RPMI7951 (cell line): ENCODE measurements around the gene UHRF1. TPM values are rescaled to one million over a fixed set of nuclear protein-coding genes. Genes with fewer than 3 reads are reported as not detected.

Experiments
- DNase-seq: peaks from one replicate; pipeline ENCODE4 v3.0.0-alpha.2; 2012; ENCODE audit warnings: low read depth
- total RNA-seq: library from RNA; depleted of rRNA; stranded (reverse); fragments of >200 nt; shearing (Covaris generic); gene quantifications from 2 replicates; pipeline ENCODE4 v1.2.3, GENCODE V29; 2014; rRNA removed

The UHRF1 gene
- total RNA-seq, 1 experiment from 2014 or later = 37.6 TPM

- no peak for DNase-seq
These were observed 78.5 kb downstream of the UHRF1 start for GRCh38 chr19:4987692-4988370.

DNA sequence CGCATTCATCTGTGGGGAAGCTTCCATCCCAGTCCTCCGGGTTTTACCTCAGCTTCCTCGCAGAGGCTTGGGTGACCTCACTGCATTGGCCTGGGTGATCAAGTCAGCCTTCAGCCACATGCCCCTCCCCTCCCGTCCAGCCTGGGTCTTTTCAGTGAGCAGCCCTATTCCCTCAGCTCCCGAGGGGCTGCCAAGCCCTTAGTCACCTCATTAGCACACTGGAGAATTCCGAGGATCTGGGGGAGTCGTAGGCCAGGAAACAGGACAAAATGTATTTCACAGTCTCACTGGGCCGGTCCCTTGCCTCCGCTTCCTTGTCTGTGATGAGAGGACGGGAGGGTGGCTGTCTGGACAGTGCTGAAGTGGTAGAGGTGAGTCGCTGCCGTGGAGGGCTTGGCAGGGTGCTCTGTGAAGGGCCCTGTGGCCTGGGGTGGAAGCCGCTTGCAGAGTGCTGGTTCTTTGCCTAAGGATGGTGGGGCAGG, 79.5 kb downstream of the UHRF1 start:
- peak; percentile 42 for DNase-seq

DNA sequence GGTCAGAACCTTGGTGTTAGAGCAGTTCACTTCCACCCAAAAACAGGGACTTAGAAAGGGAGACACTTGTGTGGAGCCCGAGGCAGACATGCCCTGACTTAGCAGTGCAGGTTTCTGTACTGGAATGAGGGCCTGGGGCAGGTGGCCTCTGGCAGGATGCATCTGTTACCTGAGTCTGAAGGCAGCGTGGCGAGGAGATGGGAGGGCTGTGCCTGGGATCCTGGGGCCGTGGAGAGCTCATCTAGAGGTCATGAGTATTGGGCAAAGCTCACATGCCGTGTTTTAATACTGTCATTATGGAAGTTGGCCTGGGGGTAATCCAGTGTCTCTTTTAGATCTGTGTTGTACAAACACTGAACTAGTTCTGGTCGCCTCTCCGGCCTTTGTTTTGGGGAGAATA, 81.0 kb downstream of the UHRF1 start:
- DNase-seq = no peak

GRCh38 chr19:4991538-4991937, 82.2 kb downstream of the UHRF1 start:
- no peak for DNase-seq

GRCh38 chr19:4991996-4992698, 82.8 kb downstream of the UHRF1 start:
- no peak for DNase-seq

- no peak for DNase-seq
These were observed 84.4 kb downstream of the UHRF1 start for GRCh38 chr19:4993683-4994082.

DNA sequence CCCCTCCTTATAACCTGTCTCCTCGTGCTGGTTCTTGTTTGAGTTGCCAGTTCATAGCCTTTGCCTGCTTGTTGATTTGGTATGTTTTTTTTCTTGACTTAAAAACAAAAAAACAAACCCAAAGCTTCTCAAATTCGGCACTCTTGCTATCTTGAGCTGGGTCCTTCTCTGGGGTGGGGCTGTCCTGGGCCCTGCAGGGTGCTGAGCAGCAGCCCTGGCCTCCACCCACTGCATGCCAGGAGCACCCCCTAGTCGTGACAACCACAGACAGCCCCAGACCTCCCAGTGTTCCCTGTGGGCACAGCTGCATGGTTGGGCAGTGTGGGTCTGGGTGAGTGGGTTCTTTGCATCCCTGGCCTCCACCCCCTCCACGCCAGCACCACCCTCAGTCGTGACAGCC, 87.4 kb downstream of the UHRF1 start:
- no peak for DNase-seq

GRCh38 chr19:4997297-4997696, 88.0 kb downstream of the UHRF1 start:
- DNase-seq = no peak

DNA sequence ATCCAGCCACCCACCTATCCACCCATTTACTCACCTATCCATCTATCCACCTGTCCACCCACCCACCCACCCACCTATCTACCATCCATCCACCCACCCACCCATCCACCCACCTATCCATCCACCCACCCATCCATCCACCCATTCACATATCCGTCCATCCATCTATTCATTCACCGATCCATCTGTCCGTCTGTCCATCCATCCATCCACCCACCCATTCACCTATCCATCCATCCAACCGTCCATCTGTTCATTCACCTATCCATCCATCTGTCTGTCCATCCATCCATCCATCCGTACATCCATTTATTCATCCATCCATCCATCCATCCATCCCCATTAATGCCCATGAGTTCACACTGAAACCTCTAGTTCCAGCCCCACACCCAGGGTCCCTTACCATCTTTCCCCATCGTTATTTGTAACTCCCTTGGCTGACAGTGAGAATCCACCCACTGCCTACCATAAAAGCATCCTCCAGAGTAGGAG, 90.9 kb downstream of the UHRF1 start:
- no peak for DNase-seq

- DNase-seq = peak; percentile 54
These were observed 92.3 kb downstream of the UHRF1 start for GRCh38 chr19:5001615-5002014.

DNA sequence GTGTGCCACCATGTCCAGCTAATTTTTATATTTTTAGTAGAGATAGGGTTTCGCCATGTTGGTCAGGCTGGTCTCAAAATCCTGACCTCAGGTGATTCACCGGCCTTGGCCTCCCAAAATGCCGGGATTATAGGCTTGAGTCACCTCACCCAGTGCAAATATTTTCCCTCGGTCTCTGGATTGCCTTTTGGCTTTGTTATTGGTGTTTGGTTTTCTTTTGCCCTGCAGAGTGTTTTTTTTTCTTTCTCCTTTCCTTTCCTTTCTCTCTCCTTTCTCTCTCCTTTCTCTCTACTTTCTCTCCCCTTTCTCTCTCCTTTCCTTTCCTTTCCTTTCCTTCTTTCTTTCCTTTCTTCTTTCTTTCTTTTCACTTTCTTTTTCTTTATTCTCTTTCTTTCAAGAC, 92.8 kb downstream of the UHRF1 start:
- DNase-seq = peak; percentile 68

DNA sequence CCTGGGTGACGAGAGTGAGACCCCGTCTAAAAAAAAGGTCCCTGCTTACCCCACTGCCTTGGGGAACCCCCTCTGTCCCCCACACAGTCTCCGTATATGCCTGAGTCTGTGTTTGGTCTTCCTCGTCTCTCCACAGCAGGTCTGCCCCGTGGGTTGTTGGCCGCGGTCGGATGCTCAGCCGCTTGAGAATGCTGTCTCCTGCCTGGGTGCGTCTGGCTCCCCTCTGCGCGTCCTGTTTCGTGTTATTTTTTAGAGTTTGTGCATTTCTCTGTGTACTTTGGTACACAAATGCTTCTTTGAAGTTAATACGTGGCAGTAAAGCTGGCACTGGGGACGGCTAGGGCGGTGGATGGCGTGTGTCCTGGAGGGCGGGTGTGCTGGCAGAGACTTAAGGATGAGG, 94.5 kb downstream of the UHRF1 start:
- no peak for DNase-seq

- DNase-seq = no peak
These were observed 95.8 kb downstream of the UHRF1 start for GRCh38 chr19:5005096-5005495.

DNA sequence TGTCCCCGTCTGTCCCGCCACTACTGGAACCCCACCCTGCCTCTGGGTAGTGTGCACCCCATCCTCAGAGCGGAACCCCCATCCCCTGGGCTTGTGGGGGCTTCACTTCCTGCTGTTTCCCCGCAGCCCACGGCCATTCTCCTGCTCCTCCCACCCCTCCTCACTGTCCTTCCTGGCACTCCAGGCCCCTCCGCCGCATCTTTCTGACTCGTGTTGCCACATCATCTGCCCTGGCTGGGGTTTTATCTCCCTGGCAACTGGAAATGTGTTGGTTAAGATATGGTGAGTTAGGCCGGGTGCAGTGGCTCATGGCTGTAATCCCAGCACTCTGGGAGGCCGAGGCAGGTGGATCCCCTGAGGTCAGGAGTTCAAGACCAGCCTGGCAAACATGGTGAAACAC, 96.9 kb downstream of the UHRF1 start:
- DNase-seq = peak; percentile 23

DNA sequence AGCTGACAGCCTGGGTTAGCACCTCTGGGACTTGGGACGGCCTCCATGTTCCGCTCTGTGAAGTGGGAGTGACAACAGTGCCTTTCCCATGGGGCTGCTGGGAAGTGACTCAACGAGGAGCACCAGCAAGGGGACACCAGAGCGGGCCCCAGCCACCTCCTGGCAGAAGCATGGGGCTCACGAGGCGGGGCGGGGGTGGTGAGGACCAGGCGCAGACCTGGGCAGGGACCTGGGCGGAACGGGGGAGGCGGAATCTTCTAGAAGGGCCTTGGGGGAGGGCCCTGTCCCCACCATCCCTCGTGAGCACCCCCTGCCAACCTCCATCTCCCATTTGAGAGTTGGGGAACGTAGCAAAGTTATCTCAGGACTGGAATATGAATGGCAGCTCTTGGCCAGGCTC, 97.5 kb downstream of the UHRF1 start:
- no peak for DNase-seq

Other genes starting within 250 kb of the UHRF1 start
- 258 and 333 TPM in 2 replicates for gene MYDGF, start 239.2 kb upstream of the UHRF1 start, total RNA-seq
- gene DPP9, start 185.7 kb upstream of the UHRF1 start, total RNA-seq = 63.3 and 69.9 TPM in 2 replicates
- gene FEM1A, start 117.8 kb upstream of the UHRF1 start, total RNA-seq = 6.1 and 6.7 TPM in 2 replicates
- 2.4 and 2.5 TPM in 2 replicates for gene TICAM1, start 77.8 kb upstream of the UHRF1 start, total RNA-seq
- 177 and 194 TPM in 2 replicates for gene PLIN3, start 41.8 kb upstream of the UHRF1 start, total RNA-seq
- gene ARRDC5, start 6.6 kb upstream of the UHRF1 start, total RNA-seq = not detected in 2 replicates
- 6.2 and 6.8 TPM in 2 replicates for gene KDM4B, start 59.6 kb downstream of the UHRF1 start, total RNA-seq